Karpas-422 (cell line): ENCODE measurements around the gene CFAP100. TPM values are rescaled to one million over a fixed set of nuclear protein-coding genes. Genes with fewer than 3 reads are reported as not detected.

Experiments
- DNase-seq: peaks from one replicate; pipeline ENCODE4 v3.0.0-alpha.2; 2015
- H2AFZ ChIP-seq: fragments of 200-600 bp; sonication (generic); 2 replicates; pipeline ENCODE4 v1.6.1; 2014; ENCODE audit warnings: antibody characterized with exemption, low read length, mixed read lengths
- H3K27ac ChIP-seq: fragments of 200-600 bp; sonication (generic); 2 replicates; pipeline ENCODE4 v1.5.1; 2014; ENCODE audit warnings: mild to moderate bottlenecking, low read length, moderate library complexity
- H3K27me3 ChIP-seq: fragments of 200-600 bp; sonication (generic); 2 replicates; pipeline ENCODE4 v1.6.1; 2014; ENCODE audit warnings: low read length, mixed read lengths
- H3K36me3 ChIP-seq: fragments of 200-600 bp; sonication (generic); 2 replicates; pipeline ENCODE4 v1.6.1; 2014; ENCODE audit warnings: low read length, mixed read lengths; ENCODE audit not compliant: insufficient read depth
- H3K4me1 ChIP-seq: fragments of 200-600 bp; sonication (generic); 2 replicates; pipeline ENCODE4 v1.6.1; 2014; ENCODE audit warnings: mild to moderate bottlenecking, low read length, mixed read lengths
- H3K4me2 ChIP-seq: fragments of 200-600 bp; sonication (generic); 2 replicates; pipeline ENCODE4 v1.6.1; 2014; ENCODE audit warnings: low read length, low read depth, mild to moderate bottlenecking; ENCODE audit not compliant: poor library complexity, severe bottlenecking
- H3K4me3 ChIP-seq: fragments of 200-600 bp; sonication (generic); 2 replicates; pipeline ENCODE4 v1.5.1; 2014; ENCODE audit warnings: mild to moderate bottlenecking, antibody characterized with exemption, low read length, mixed read lengths
- H3K79me2 ChIP-seq: fragments of 200-600 bp; sonication (generic); 2 replicates; pipeline ENCODE4 v1.6.1; 2014; ENCODE audit warnings: mild to moderate bottlenecking, low read length, mixed read lengths
- H3K9ac ChIP-seq: fragments of 200-600 bp; sonication (generic); 2 replicates; pipeline ENCODE4 v1.6.0; 2014; ENCODE audit warnings: low read length
- H3K9me2 ChIP-seq: fragments of 200-600 bp; sonication (generic), shearing (Covaris generic); replicated peaks from 2 replicates; pipeline ENCODE4 v1.6.0; 2014; ENCODE audit warnings: mild to moderate bottlenecking, low read length, moderate library complexity; ENCODE audit not compliant: insufficient read depth
- H3K9me3 ChIP-seq: fragments of 300-700, 200-600 bp; sonication (generic); 2 replicates; pipeline ENCODE4 v1.6.1; 2014; ENCODE audit warnings: low read length, mixed read lengths
- H4K20me1 ChIP-seq: fragments of 200-600 bp; sonication (generic); 2 replicates; pipeline ENCODE4 v1.6.1; 2014; ENCODE audit warnings: mild to moderate bottlenecking, antibody characterized with exemption, low read length, low read depth; ENCODE audit not compliant: insufficient read depth
- total RNA-seq: library from RNA; depleted of rRNA; stranded (reverse); fragments of >200 nt; shearing (Covaris generic); gene quantifications from 2 replicates; pipeline ENCODE4 v1.2.3, GENCODE V29; 2014; ENCODE audit warnings: low replicate concordance

Gene CFAP100
- total RNA-seq, 1 experiment from 2014 or later = not detected

- Histone ChIP-seq H3K9me2 (no peaks in the 10 kb centered on the region), H3K9ac (no peak overlapping the region), H3K27ac (no peak overlapping the region), H3K27me3 (no peaks in the 10 kb centered on the region), H3K4me3 (no peak overlapping the region), H2AFZ (no peak overlapping the region), H3K4me2 (no peak overlapping the region), H3K4me1 (no peaks in the 10 kb centered on the region), H3K9me3 (no peaks in the 10 kb centered on the region), H3K36me3 (no peaks in the 10 kb centered on the region), H4K20me1 (no peaks in the 10 kb centered on the region), H3K79me2 (no peaks in the 10 kb centered on the region)
- DNase-seq = no peak
Observed at GRCh38 chr3:126417981-126418530, 23.3 kb downstream of the CFAP100 start.

- Histone ChIP-seq H3K36me3 (no peaks in the 10 kb centered on the region), H3K4me1 (no peaks in the 10 kb centered on the region), H3K9me3 (no peaks in the 10 kb centered on the region), H3K4me3 (no peak overlapping the region), H3K79me2 (no peaks in the 10 kb centered on the region), H3K27ac (no peak overlapping the region), H2AFZ (no peak overlapping the region), H3K9me2 (no peaks in the 10 kb centered on the region), H3K4me2 (no peak overlapping the region), H3K9ac (no peak overlapping the region), H4K20me1 (no peaks in the 10 kb centered on the region), H3K27me3 (no peaks in the 10 kb centered on the region)
- DNase-seq = no peak
Observed at GRCh38 chr3:126418661-126419131, 24.0 kb downstream of the CFAP100 start.

- DNase-seq = no peak
- H3K27me3 ChIP-seq = no peaks in the 10 kb centered on the region
- no peak overlapping the region for H3K9ac ChIP-seq
- no peak overlapping the region for H3K4me3 ChIP-seq
- H3K36me3 ChIP-seq = no peaks in the 10 kb centered on the region
- H3K9me3 ChIP-seq = no peaks in the 10 kb centered on the region
- H3K79me2 ChIP-seq = no peaks in the 10 kb centered on the region
- no peaks in the 10 kb centered on the region for H3K9me2 ChIP-seq
- H2AFZ ChIP-seq = no peak overlapping the region
- H3K27ac ChIP-seq = no peak overlapping the region
- H4K20me1 ChIP-seq = no peaks in the 10 kb centered on the region
- no peaks in the 10 kb centered on the region for H3K4me1 ChIP-seq
- no peak overlapping the region for H3K4me2 ChIP-seq
Observed at GRCh38 chr3:126419151-126419703, 24.5 kb downstream of the CFAP100 start.

- no peaks in the 10 kb centered on the region for H3K9me2 ChIP-seq
- no peaks in the 10 kb centered on the region for H3K36me3 ChIP-seq
- no peak overlapping the region for H3K9ac ChIP-seq
- no peaks in the 10 kb centered on the region for H3K79me2 ChIP-seq
- H3K27ac ChIP-seq = no peak overlapping the region
- no peaks in the 10 kb centered on the region for H3K27me3 ChIP-seq
- no peak overlapping the region for H3K4me3 ChIP-seq
- no peaks in the 10 kb centered on the region for H3K4me1 ChIP-seq
- H3K4me2 ChIP-seq = no peak overlapping the region
- no peaks in the 10 kb centered on the region for H3K9me3 ChIP-seq
- DNase-seq = no peak
- H2AFZ ChIP-seq = no peak overlapping the region
- no peaks in the 10 kb centered on the region for H4K20me1 ChIP-seq
Observed at GRCh38 chr3:126419886-126420786, 25.4 kb downstream of the CFAP100 start.

- no peak overlapping the region for H3K9ac ChIP-seq
- no peaks in the 10 kb centered on the region for H3K4me1 ChIP-seq
- H3K9me3 ChIP-seq = peaks cover 8% of the 10 kb centered on the region; the same call in 1 of the 2 replicates
- H3K27ac ChIP-seq = no peak overlapping the region
- no peaks in the 10 kb centered on the region for H3K36me3 ChIP-seq
- no peaks in the 10 kb centered on the region for H4K20me1 ChIP-seq
- DNase-seq = no peak
- no peak overlapping the region for H2AFZ ChIP-seq
- H3K79me2 ChIP-seq = no peaks in the 10 kb centered on the region
- no peaks in the 10 kb centered on the region for H3K9me2 ChIP-seq
- no peak overlapping the region for H3K4me3 ChIP-seq
- no peak overlapping the region for H3K4me2 ChIP-seq
- H3K27me3 ChIP-seq = no peaks in the 10 kb centered on the region
Observed at GRCh38 chr3:126421573-126422119, 26.9 kb downstream of the CFAP100 start.

GRCh38 chr3:126422121-126422520 is 27.4 kb downstream of the CFAP100 start:
- Histone ChIP-seq H3K9me3 (peaks cover 8% of the 10 kb centered on the region; the same call in 1 of the 2 replicates), H3K9me2 (no peaks in the 10 kb centered on the region), H3K4me3 (no peak overlapping the region), H4K20me1 (no peaks in the 10 kb centered on the region), H3K27ac (no peak overlapping the region), H3K4me2 (no peak overlapping the region), H2AFZ (no peak overlapping the region), H3K36me3 (no peaks in the 10 kb centered on the region), H3K9ac (no peak overlapping the region), H3K27me3 (no peaks in the 10 kb centered on the region), H3K79me2 (no peaks in the 10 kb centered on the region), H3K4me1 (no peaks in the 10 kb centered on the region)
- DNase-seq = no peak

GRCh38 chr3:126422571-126423091 is 27.9 kb downstream of the CFAP100 start:
- no peak for DNase-seq
- no peaks in the 10 kb centered on the region for H3K79me2 ChIP-seq

More at GRCh38 chr3:126422571-126423091, 27.9 kb downstream of the CFAP100 start:
- Histone ChIP-seq H3K27ac (no peak overlapping the region), H3K27me3 (no peaks in the 10 kb centered on the region), H3K9me2 (no peaks in the 10 kb centered on the region), H3K4me3 (no peak overlapping the region), H3K4me2 (no peak overlapping the region), H2AFZ (no peak overlapping the region), H3K4me1 (no peaks in the 10 kb centered on the region), H4K20me1 (no peaks in the 10 kb centered on the region), H3K9ac (no peak overlapping the region), H3K36me3 (no peaks in the 10 kb centered on the region), H3K9me3 (peaks cover 8% of the 10 kb centered on the region; the same call in 1 of the 2 replicates)
